Kasumi-1 (cell line): Measurements from ENCODE around the gene ZNF618.

Experiments used
- DNase-seq, 2 experiments: peaks; one replicate each; lab custom pipeline; 2025; lab: John Stamatoyannopoulos, UW

Gene ZNF618

GRCh38 chr9:114025196-114025753 is 149.2 kb downstream of the ZNF618 start:
- DNase-seq = no peak

- no peak for DNase-seq
Observed at GRCh38 chr9:114025760-114026159, 149.7 kb downstream of the ZNF618 start.

GRCh38 chr9:114026335-114026734 is 150.2 kb downstream of the ZNF618 start:
- no peak for DNase-seq

GRCh38 chr9:114027159-114027862 is 151.2 kb downstream of the ZNF618 start:
- no peak for DNase-seq

- no peak for DNase-seq
Observed at GRCh38 chr9:114027863-114028465, 151.9 kb downstream of the ZNF618 start.

GRCh38 chr9:114028646-114029045 is 152.5 kb downstream of the ZNF618 start:
- no peak for DNase-seq

- DNase-seq = no peak
Observed at GRCh38 chr9:114029311-114030170, 153.4 kb downstream of the ZNF618 start.

GRCh38 chr9:114030364-114030763 is 154.3 kb downstream of the ZNF618 start:
- DNase-seq = no peak

- no peak for DNase-seq
Observed at GRCh38 chr9:114031037-114031630, 155.0 kb downstream of the ZNF618 start.

- no peak for DNase-seq
Observed at GRCh38 chr9:114031948-114032840, 156.1 kb downstream of the ZNF618 start.

GRCh38 chr9:114033397-114034103 is 157.4 kb downstream of the ZNF618 start:
- DNase-seq = peak; percentile 4 to 18

GRCh38 chr9:114034196-114034595 is 158.1 kb downstream of the ZNF618 start:
- DNase-seq = no peak

- DNase-seq = no peak
Observed at GRCh38 chr9:114034661-114035062, 158.6 kb downstream of the ZNF618 start.

- no peak for DNase-seq
Observed at GRCh38 chr9:114035221-114035844, 159.2 kb downstream of the ZNF618 start.

- DNase-seq = no peak
Observed at GRCh38 chr9:114035845-114036801, 160.0 kb downstream of the ZNF618 start.

GRCh38 chr9:114037249-114037648 is 161.1 kb downstream of the ZNF618 start:
- no peak for DNase-seq

- no peak for DNase-seq
Observed at GRCh38 chr9:114037961-114038723, 162.0 kb downstream of the ZNF618 start.

- no peak for DNase-seq
Observed at GRCh38 chr9:114038724-114039313, 162.7 kb downstream of the ZNF618 start.
